ENCODE data around the gene TBCK.

The TBCK gene

DNA sequence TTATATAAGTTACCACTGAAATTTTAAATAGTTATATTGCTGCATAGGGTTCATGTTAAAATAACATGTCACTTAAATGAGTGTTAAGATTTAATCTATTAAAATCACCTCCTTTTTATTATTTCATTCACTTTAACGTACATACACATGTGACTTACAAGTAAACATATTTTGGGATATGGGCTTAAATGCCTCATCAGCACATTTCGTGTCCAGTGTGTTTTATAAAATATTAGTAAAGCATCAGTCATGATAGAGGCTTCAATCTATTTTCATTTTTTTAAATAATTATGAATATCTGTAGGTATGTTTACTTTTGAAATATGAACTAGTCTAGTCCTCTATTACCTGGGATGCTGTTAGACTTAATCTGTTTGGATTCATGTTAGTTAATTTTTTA, 277.1 kb downstream of the TBCK start:
- DNase-seq (ENCODE audit: low spot score): no peak

DNA sequence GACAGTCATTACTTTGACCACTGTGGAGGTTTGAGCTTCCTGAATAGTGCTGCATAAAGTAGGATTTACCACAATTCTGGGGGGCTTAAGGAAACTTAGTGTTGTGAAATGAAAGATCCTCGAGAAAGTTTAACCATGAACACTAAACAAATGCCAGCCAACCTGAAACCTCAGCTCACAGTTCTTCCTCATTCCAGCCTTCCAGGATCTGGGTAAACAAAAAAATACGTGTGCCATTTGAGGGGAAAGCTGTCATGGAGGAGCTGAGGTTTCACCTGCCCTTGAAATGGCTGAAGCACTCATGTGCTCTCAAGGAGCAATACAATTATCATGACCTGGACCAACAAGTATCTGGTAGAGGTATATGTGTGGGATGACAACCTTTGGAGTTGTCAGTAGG, 278.0 kb downstream of the TBCK start:
- DNase-seq (ENCODE audit: low spot score): no peak

DNA sequence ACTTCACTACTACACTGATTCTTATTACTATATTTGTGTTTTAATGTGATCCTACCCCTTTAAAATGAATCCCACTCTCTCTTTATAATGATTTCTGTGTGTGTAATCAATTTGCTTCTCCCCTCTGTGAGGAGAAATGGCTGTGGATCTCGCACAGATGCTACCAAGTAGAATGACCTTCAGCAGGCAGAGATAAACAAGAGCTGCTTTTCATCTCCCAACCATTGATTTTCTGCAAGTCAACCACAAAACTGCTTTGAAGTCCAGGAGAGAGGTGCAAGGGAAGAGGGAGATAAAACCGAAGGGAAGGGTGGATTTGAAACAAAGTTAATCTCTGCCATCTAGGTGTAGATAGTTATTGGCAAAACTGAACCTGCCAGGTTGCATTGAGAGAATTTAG, 279.2 kb downstream of the TBCK start:
- no peak for DNase-seq (ENCODE audit: low spot score)

DNA sequence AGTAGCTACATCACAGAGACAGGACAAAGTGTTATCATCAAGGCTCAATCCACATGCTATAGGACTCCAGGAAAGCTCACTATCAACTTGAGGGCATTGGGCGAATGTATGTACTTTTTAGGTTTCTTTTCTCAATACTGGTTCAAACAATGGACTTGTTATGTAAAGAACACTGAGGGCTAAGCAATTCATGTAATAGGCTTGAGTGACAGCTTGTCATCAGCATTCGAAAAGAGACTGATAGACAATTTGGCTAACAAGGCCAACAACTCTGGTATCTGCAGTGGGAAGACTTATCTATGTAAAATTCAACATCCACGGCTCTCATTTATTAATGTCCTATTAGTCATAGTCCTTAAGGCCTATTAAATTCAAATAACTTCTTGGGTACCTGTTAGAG, 279.7 kb downstream of the TBCK start:
- DNase-seq (ENCODE audit: low spot score): no peak

DNA sequence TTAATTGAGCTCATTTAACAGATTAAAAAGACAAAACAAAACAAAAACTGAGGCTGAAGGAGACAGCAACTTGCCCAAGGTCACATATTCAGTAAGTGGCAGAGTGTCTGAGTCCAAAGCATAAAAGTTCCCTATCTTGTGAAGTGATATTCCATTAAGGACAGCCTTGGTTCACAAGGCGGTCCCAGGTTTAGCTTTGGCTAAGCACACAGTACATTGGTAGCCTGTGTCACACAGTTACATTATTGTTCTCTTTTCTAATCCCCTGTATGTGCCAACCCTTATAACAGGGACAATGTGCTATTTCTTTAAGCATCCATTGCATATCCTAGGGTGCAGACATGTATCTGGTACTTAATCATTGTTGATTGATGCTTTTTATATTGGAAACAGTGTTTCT, 280.8 kb downstream of the TBCK start:
- DNase-seq (ENCODE audit: low spot score): no peak

DNA sequence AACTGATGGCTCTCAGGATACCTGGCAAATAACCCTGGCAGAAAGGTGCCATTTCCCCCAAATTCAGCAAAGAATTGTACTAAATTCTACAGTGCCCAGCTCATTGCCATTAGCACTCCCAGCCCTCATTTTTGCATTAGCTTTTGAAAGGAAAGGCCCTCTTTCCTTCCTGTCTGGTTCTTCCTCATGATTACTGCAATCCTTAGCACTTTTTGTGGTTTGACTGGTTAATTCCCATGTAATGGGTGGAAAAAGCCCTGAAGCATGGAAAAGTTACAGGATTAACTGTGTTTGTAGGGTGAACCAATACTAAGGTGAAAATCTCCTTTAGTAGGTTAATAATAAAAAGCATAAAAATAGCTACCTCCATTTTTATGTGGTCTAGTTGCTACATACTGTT, 281.3 kb downstream of the TBCK start:
- DNase-seq (ENCODE audit: low spot score): no peak

DNA sequence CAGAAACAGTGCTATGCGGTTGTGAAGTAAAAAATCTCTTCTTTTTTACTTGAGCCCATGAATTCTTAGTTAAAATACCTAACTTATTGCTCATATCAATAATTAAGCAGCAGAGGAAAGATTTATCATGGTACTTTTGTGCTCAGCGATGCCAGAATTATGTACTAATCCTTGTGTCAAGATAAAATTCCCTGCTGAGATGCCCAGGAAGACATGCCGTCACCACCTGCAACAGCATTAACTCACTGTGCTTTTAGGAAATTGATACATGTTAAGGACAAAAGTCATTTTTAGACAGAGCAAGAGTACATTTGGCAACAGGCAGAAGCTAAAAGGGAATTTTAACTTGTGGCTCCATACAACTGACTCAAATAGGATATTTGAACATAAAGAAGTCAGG, 281.8 kb downstream of the TBCK start:
- DNase-seq (ENCODE audit: low spot score): no peak

DNA sequence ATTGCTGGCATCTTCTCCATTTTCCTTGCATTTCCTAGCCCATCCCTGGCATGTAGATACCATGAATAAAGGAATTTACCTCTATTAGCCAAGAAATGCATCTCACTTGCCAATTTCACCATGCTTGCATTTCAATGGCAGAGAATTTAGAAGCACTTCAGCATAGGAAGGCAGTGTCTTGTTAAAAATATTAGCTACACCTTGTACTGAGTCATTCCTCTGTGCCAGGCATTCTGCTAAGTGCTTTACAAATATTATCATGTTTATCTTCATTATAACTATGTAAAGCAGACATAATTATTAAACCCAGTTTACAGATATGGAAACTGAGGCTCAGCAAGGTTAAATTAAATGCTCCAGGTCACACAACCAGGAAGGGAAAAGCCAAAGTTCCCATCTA, 282.5 kb downstream of the TBCK start:
- no peak for DNase-seq (ENCODE audit: low spot score)

DNA sequence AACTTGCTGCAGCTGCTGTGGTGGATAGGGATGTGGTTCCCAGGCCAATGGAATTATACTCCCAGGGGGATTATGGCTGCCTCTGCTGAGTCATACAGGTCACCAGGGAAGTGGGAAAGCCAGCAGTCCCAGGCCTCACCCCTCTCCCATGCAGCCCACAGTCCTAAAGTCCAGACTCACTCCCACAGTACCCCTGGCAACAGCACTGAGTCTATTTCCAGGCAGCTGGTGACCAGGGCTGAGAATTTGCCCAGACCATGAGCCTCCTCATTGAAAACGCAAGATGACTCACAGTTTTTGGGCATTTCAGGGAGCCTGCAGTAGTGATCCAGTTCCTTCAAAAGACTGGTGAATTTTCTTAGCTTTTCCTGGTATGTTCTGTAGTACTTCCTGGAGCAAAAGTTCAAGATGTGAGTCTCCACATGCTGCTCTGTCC, 283.1 kb downstream of the TBCK start:
- DNase-seq (ENCODE audit: low spot score): no peak

DNA sequence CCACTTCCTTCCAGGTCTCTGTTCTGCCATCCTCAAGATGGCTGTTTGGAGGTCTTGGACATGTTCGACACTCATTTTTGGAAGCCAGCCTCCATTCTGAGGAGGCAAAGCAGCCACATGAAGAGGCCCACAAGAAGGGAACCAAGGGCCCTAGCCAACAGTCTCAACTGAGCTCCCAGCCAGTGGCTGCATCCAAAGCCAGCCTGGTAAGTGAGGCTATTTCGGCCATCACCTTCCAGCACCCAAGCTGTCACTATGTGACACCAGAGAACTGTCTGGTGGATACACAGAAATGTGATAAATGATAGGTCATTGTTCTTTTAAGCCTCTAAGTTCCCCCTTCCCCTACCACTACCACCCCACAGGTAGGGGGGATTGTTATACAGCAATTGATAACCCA, 293.6 kb downstream of the TBCK start:
- no peak for DNase-seq (ENCODE audit: low spot score)

DNA sequence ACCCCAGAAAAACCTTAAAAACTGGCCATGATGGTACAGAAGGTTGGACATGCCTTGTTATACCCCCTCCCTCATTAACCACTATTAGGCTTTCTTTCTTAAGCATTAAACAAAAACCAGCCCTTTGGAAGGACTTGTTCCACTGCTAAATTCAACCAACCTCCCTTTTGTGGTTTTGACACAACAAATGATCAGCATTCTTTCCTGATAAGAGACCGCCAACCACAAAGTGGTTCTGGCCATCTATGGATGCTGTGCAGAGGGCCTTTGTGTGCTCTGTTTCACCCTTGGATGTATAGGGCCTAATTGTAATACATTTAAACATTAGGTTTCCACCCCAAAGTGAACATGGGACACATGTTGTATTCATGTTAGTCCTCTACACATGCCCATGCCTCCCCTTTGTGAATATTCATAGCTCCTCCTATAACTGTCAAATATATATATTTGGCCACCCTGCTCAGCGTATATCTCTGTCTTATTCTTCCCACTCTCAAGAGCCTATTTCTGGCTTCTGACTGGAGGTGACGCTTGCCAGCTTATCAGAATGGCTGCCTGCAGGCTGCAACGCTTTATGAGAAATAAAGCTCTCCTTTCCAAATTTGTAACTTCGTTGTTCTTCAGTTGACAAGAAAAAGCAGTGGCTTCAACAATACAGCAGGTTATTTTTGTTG, 294.1 kb downstream of the TBCK start:
- no peak for DNase-seq (ENCODE audit: low spot score)

DNA sequence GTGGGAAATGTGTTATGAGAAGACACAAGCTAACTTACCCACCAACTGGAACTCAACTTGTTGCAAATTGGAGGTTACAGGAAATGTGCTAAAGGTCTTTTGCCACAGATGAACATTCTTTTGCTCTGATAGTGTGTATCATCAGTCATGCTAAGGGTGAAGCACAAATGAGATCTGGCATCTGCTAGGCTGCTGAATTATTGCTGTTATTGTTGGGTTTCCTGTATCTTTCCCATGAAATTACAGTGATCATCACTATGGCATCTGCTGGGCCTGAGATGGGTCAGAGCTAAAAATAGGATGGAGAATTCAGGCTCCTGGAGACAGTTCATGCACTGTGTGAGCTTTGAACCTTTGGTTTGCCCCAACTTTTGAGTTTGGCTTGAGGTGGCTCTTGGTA, 296.2 kb downstream of the TBCK start:
- peak; percentile 33 for DNase-seq (ENCODE audit: low spot score)

DNA sequence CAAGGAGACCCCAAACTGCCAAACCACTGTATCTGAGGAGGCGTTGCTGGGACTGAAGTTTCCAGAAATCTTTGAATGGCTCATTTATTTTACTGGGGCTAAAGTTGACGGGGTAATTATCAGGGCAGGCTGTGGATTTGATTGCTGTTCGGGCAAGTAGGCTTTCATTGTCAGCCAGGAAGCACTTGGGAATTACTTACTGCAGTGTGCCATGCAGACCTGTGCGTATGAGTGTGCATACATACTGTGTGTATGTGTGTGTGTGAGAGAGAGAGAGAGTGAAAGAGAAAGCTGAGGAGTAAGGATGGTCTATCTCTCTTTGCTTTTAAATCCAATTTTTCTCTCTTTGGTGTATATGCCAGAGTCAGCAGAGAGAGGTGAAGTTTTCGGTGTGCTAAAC, 298.0 kb downstream of the TBCK start:
- DNase-seq (ENCODE audit: low spot score): no peak

DNA sequence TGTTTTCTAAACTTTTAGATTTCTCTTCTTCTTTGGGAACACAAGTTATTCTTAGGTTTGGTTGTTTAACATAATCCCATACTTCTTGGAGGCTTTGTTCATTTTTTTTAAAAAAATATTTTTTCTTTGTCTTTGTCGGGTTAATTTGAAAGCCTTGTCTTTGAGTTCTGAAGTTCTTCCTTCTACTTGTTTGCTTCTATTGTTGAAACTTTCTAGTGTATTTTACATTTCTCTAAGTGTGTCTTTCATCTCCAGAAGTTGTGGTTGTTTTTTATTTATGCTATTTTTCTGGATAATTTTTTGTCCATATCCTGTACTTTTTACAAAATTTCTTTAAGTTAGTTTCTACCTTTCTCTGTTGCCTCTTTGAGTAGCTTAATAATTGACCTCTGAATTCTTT, 304.6 kb downstream of the TBCK start:
- DNase-seq (ENCODE audit: low spot score): no peak

DNA sequence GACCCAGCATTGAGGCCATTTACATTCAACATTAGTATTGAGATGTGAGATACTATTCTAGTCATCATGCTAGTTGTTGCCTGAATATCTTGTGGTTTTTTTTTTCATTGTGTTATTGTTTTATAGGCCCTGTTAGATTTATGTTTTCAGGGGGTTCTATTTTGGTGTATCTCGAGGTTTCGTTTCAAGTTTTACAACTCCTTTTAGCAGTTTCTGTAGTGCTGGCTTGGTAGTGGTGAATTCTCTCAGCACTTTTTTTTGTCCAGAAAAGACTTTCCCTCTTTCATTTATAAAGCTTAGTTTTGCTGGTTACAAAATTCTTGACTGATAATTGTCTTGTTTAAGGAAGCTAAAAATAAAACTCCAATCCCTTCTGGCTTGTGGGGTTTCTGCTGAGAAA, 305.2 kb downstream of the TBCK start:
- no peak for DNase-seq (ENCODE audit: low spot score)

DNA sequence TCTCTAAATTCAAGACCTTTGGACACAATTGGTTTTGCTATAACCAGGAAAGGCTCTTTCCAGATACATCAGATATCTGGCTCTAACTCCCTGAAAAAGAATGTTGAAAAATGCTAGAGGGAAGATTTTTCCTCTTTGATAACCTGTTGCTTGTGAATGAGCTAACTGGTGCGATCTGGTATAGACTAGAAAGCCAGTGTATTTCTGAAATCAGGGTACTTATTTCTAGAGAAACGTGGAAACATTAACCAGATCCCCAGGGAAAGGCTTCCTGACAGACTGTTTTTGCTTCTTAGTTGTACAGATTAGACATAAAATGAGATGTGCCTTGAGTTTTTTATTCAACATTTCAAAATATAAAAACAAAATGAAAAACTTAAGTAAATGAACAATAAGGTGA, 313.0 kb downstream of the TBCK start:
- DNase-seq (ENCODE audit: low spot score): no peak

DNA sequence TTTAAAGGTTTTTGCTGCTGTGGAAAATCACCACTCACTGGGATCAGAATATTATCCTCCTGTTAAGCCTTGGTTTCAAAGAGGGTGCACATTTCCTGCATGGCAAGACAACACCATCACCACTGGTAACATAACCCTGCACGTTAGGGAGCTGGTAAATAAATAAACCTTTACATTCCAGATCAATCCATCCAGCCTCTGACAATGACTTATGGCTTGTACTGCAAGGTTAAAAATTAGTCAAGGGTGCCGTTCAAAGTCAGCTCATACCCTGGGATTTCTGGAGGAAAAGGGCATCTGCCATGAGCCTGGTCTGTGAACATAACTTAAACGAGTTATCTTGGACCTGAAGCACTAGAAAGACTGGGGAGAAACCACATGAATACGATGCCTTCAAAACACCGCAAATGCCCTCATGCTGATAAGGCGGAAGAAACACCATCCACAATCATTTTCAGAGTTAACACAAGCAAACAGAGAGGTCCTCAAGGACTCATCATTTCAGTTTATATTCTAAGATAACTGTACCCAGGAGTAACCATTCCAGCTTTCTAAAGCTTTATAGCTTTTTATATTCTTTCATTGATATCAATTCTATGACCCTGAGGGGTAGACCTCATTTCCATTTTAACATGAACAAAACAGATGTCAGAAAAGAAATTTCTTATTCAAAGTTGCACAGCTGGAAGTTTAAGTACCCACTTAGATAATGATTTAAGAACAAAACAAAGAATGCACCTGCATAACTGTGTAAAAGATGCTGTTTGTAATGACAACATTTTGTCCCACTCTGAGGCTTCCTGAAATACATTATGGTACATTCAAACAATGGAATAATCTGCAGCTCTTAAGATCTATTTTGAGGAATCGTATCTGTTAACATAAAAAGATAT, 317.6 kb downstream of the TBCK start:
- DNase-seq (ENCODE audit: low spot score): no peak

DNA sequence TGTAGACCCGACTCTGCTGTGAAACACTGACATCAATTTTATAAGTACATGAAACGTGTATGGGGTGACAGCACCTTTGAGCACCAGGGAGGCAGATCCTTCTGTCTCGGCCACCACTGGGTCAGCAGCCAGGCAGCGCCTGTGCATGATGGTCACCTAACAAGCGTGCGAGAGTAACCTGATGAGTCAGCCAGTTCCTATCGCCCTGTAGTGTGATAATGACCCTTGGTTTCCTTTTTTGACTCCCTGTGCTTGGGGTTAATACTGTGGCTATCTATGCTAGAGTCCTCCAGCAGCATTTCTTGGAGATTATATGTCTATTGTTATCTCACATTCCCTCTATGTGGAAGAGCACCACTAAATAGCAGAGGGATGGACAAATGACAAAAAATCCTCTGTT, 319.2 kb downstream of the TBCK start:
- no peak for DNase-seq (ENCODE audit: low spot score)

DNA sequence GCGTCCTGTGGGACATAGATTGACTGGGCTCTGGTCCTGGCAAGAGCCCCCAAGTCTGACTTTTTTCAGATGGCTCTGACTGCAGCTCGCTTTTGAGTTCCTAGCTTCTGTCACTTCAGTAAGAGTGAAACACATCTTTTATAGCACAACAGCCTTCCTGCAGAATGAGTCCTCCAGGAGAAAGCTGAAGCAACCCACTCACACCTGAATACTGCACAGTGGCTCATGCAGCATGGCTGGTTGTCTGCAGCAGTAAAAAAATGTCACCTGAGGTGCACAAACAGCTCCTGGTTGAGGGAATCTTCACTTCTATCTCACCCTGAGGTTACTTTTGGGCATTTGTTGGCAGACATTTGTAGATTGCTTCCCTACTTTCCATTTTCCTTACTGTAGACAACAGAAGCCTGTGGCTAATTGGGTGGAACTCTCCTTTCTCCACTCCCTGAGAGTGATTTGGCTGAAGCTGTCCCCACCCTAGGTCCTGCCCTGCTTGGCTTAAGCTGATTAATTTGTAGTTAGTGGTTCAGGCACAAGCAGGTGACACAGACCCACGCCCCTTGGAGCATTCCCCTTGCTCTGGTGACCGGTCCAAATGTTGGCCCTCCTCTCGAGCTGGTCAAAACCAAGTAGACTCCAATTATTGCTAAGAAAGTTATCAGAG, 321.0 kb downstream of the TBCK start:
- no peak for DNase-seq (ENCODE audit: low spot score)

DNA sequence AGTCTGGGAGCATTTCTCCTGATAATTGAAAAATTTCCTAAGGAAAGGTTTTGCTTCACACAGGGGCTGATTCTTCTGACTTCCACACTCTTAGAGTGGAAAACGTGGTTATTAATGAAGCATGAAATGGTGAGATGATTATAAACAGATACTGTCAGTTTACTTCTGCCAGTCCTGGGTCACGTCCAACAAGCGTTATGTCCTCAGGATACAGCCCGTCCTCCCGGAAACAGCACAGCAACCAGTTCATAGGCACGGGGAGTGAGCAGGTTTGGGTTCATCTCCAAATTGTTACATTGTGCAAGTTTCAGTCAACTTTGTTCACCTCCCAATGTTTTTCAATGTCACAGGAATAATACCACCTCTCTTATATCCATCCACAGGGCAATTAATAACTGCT, 321.9 kb downstream of the TBCK start:
- no peak for DNase-seq (ENCODE audit: low spot score)

DNA sequence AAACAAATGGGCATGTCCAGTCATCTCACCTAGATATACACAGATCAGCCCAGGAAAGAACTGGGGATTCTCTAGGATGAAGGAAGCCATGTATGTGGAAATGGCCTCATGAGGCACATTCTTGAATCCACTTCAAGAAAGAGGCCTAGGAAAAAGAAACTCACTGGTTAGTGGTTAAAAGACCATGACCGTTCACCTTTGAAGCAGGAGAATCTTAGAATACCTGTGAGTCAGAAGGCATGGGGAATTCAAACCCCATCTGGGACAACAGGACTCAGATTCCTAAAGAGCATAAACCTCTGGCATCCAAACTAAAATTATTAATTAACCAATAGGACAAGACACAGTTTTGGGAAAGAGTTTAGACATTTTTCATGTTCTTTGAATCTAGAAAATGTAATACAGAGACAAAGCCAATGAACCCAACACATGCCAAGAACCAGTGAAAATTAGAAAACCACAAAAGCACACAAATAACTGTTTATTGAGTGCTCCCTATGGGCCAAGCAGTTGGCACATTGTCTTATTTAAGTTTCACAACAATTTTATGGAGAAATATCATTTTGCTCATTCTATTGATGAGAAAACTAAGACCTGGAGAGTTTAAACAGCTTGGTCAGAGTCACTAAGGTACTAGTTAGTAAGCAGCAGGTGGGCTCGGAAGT, 323.2 kb downstream of the TBCK start:
- no peak for DNase-seq (ENCODE audit: low spot score)

DNA sequence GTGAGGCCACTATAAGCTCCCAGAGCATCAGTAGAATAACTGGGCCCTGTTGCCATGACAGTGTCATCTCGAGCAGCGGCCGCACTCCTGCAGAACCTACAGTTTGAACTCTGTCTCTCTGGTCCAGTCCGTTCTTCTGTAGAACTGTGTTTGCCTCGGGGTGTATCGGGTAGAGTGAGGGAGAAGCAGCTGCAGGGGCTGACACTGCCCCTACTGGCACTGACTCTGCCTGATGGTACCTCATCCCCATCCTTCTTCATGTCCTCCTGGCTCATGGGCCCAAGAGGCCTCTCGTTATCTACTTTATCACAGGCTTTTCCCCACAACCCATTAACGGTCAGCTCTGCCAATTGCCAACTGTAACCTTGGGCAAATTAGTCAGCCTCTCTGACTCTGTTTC, 324.3 kb downstream of the TBCK start:
- no peak for DNase-seq (ENCODE audit: low spot score)
